ENCODE results near the gene MAGI2. TPM values are rescaled to one million over a fixed set of nuclear protein-coding genes. Genes with fewer than 3 reads are reported as not detected.

The MAGI2 gene
- polyA plus RNA-seq, 1 donor: 2.6 TPM

DNA sequence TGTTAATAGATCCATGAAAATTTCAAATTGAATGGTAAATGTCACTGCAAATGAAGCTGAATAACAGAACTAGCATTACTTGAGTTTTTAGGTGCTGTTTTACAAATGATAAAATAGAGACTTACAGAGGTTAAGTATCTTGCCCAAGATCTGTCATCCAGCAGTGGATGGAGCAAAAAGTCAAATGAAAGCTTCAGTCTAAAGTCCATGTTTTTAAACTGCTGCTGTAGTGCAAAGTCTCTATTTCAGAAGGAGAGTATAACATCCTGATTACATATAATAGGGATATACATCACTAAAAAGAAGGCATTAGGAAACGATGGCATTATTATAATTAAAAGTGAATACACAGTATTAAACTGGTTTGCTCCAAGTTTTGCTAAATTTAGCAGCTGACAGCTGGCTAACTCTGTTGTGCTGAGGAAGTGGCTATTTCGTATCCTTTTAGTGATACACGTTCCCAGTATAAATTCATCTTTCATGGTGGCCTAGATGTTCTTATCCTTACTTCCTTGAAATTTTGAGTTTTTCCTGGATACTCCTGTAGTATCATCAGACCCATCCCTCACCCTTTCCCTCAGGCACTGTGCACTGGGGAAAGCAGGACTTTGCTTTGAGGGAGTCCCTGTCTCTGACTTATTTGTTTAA, 603.2 kb downstream of the MAGI2 start:
- Histone ChIP-seq H3K36me3 (ENCODE audit: control insufficient read depth, insufficient read depth, low read length) (no peaks in the 10 kb centered on the region), H3K4me3 (ENCODE audit: low read length) (no peak overlapping the region), H3K27ac (ENCODE audit: low read length) (no peak overlapping the region), H3K27me3 (ENCODE audit: control insufficient read depth, insufficient read depth, low read length) (no peaks in the 10 kb centered on the region), H3K4me1 (ENCODE audit: control insufficient read depth, insufficient read depth, low read length) (no peaks in the 10 kb centered on the region), H3K9me3 (ENCODE audit: control insufficient read depth, low read depth, low read length) (no peaks in the 10 kb centered on the region)
- DNase-seq: no peak
- 47% methylated on average over 2 of the region's 3 CpGs for WGBS (ENCODE audit: insufficient coverage, low lambda C conversion rate)

DNA sequence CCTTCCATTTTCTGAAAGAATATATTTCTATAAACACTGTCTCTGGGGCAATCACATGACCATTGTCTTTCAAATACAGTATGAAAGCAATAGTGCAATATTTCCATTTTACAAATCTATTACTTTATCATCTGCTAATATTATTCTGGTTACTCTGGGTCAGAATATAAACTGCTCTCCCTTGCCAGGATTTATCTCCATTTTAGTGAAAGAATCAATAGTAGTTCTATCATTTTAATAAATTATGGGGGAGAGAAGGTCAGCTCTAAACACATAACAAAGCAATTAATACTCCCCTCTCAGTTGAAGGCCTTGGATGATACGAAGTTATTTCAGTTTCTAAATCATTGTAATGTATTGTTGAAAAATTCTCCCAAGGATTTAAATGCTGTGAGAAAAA, 608.3 kb downstream of the MAGI2 start:
- Histone ChIP-seq H3K9me3 (ENCODE audit: control insufficient read depth, low read depth, low read length) (no peaks in the 10 kb centered on the region), H3K27ac (ENCODE audit: low read length) (no peak overlapping the region)

DNA sequence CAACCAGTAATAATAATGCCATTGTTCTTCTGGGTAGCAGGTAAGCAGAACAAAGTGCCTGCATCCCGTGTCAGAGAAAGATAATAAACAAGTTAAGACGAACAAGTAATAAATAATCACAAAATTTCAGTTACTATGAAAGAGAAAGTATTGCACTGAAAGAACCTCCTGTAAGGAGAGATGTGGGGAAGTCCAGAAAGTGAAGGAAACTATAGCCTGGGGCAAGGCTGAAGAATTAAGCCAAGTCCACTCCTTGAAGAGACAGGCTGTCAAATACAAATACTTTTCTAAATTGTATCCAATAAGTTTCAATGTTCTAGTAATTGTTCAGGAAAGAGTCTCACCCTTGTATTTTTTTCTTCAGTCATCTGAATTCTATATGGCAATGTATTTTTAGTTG, 611.4 kb downstream of the MAGI2 start:
- Histone ChIP-seq H3K4me1 (ENCODE audit: control insufficient read depth, insufficient read depth, low read length) (no peaks in the 10 kb centered on the region), H3K36me3 (ENCODE audit: control insufficient read depth, insufficient read depth, low read length) (no peaks in the 10 kb centered on the region), H3K9me3 (ENCODE audit: control insufficient read depth, low read depth, low read length) (no peaks in the 10 kb centered on the region), H3K27ac (ENCODE audit: low read length) (no peak overlapping the region), H3K27me3 (ENCODE audit: control insufficient read depth, insufficient read depth, low read length) (no peaks in the 10 kb centered on the region), H3K4me3 (ENCODE audit: low read length) (no peak overlapping the region)
- WGBS (ENCODE audit: insufficient coverage, low lambda C conversion rate): 42% methylated on average over 2 of the region's 2 CpGs
- DNase-seq: no peak

More for the DNA sequence above, 608.3 kb downstream of the MAGI2 start:
- Histone ChIP-seq H3K27me3 (ENCODE audit: control insufficient read depth, insufficient read depth, low read length) (no peaks in the 10 kb centered on the region), H3K4me1 (ENCODE audit: control insufficient read depth, insufficient read depth, low read length) (no peaks in the 10 kb centered on the region), H3K4me3 (ENCODE audit: low read length) (no peak overlapping the region), H3K36me3 (ENCODE audit: control insufficient read depth, insufficient read depth, low read length) (no peaks in the 10 kb centered on the region)
- WGBS (ENCODE audit: insufficient coverage, low lambda C conversion rate): 56% methylated on average over 1 of the region's 1 CpG
- DNase-seq: no peak

DNA sequence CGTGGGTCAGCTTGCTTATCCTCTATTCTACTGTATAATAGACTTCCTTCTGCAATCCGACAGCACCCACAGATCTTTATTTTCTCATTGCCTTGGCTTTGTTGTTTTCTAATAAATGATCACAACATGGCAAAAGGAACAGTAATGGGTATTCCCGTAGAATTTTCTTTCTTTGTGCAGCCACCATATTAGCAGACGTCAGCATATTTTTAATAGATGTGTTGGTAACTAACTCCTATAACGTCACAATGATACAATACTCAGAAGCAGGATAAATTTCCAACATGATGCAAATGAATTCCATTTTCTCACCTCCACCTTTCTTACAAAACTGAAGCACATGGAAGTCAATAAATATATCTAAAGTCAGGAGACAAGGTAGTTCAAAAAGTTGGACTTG, 617.6 kb downstream of the MAGI2 start:
- no CpG with 5 or more reads among the region's 5 CpGs for WGBS (ENCODE audit: insufficient coverage, low lambda C conversion rate)
- DNase-seq: no peak
- no peak overlapping the region for H3K4me3 ChIP-seq (ENCODE audit: low read length)
- no peak overlapping the region for H3K27ac ChIP-seq (ENCODE audit: low read length)
- no peaks in the 10 kb centered on the region for H3K9me3 ChIP-seq (ENCODE audit: control insufficient read depth, low read depth, low read length)
- no peaks in the 10 kb centered on the region for H3K36me3 ChIP-seq (ENCODE audit: control insufficient read depth, insufficient read depth, low read length)
- H3K4me1 ChIP-seq (ENCODE audit: control insufficient read depth, insufficient read depth, low read length): no peaks in the 10 kb centered on the region
- H3K27me3 ChIP-seq (ENCODE audit: control insufficient read depth, insufficient read depth, low read length): no peaks in the 10 kb centered on the region

DNA sequence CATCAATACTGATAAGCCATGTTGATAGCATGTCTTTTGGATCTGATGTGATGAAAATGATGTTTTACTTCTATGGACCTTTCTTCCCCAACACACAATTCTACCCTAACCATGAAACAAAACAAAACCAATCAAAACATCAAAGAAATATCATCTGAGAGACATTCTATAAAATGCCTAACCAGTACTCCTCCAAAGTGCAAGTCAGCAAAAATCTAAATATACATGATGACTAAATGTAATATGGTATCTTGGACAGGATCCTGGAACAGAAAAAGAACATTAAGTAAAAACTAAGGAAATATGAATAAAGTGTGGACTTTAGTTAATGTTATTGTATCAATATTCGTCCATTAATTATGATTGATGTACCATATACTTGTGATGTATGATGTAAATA, 625.1 kb downstream of the MAGI2 start:
- Histone ChIP-seq H3K4me1 (ENCODE audit: control insufficient read depth, insufficient read depth, low read length) (no peaks in the 10 kb centered on the region), H3K27me3 (ENCODE audit: control insufficient read depth, insufficient read depth, low read length) (no peaks in the 10 kb centered on the region), H3K4me3 (ENCODE audit: low read length) (no peak overlapping the region), H3K9me3 (ENCODE audit: control insufficient read depth, low read depth, low read length) (no peaks in the 10 kb centered on the region), H3K27ac (ENCODE audit: low read length) (no peak overlapping the region), H3K36me3 (ENCODE audit: control insufficient read depth, insufficient read depth, low read length) (no peaks in the 10 kb centered on the region)
- 71% methylated on average over 1 of the region's 1 CpG for WGBS (ENCODE audit: insufficient coverage, low lambda C conversion rate)
- DNase-seq: no peak

DNA sequence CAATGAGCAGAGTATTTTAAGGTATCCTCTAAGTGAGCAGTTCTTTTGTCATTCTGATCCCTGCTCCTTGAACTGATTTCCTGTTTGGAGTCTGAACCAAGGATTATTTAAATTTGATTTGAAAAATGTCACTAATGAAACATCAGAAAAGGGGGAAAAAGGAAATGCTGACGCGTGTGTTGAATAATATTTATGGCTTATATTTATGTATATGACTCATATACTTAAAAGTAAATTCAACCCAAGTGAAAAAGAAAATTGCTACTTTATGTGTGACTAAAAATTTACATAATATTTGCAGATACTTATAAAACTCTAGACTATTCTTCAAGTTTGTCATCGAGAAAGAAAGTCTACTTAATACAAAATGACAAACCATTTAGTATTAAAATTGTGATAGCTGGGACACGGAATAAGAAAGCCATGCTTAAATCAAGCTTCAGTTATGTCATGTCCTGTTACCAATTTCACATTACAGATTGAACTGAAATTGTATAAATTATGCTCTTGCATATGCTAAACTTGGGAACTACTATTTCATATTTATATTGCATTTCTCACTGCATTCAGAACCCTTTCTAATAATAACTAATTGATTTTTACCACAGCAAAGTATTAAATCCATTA, 649.9 kb downstream of the MAGI2 start:
- H3K9me3 ChIP-seq (ENCODE audit: control insufficient read depth, low read depth, low read length): no peaks in the 10 kb centered on the region
- no peaks in the 10 kb centered on the region for H3K27me3 ChIP-seq (ENCODE audit: control insufficient read depth, insufficient read depth, low read length)
- DNase-seq: no peak
- H3K27ac ChIP-seq (ENCODE audit: low read length): no peak overlapping the region
- H3K4me1 ChIP-seq (ENCODE audit: control insufficient read depth, insufficient read depth, low read length): no peaks in the 10 kb centered on the region
- no peak overlapping the region for H3K4me3 ChIP-seq (ENCODE audit: low read length)
- 85% methylated on average over 4 of the region's 4 CpGs for WGBS (ENCODE audit: insufficient coverage, low lambda C conversion rate)
- H3K36me3 ChIP-seq (ENCODE audit: control insufficient read depth, insufficient read depth, low read length): no peaks in the 10 kb centered on the region

DNA sequence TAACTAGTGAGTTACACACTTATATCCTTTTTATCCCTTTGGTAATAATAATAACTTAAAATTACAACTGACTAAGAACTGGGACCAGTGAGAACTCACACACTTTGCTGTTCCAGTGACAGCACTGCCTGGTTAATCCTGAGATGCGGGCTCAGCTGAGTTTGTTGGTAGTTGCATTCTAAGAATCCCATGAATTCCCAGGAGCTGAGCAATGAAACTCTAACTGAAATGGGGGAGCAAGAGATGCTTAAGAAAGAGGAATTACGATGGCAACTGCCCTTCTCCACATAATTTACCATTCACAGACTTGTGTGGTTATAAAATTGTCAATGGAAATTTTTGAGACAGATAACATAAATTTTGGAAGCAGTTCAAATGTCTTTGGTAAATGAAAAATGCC, 659.4 kb downstream of the MAGI2 start:
- WGBS (ENCODE audit: insufficient coverage, low lambda C conversion rate): 0% methylated on average over 1 of the region's 2 CpGs
- Histone ChIP-seq H3K4me3 (ENCODE audit: low read length) (no peak overlapping the region), H3K27ac (ENCODE audit: low read length) (no peak overlapping the region), H3K36me3 (ENCODE audit: control insufficient read depth, insufficient read depth, low read length) (no peaks in the 10 kb centered on the region), H3K4me1 (ENCODE audit: control insufficient read depth, insufficient read depth, low read length) (no peaks in the 10 kb centered on the region), H3K27me3 (ENCODE audit: control insufficient read depth, insufficient read depth, low read length) (no peaks in the 10 kb centered on the region), H3K9me3 (ENCODE audit: control insufficient read depth, low read depth, low read length) (no peaks in the 10 kb centered on the region)
- DNase-seq: no peak

DNA sequence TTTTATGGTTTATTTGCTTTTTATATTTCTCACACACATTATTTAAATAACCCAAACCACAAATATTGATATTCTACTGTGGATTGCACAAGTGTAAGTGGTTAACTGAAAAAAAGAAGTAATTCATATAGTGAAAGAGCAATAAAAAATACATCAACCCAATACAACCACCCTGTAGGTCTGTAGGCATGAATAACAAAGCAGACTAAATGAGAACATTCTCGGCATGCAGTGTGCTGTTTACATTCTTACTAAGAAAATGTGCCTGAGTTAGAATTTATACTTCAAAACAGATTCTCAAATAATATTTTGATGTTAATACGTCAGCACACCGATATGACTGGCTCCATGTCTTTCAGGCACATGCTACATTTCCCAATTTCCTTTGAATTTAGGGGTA, 660.8 kb downstream of the MAGI2 start:
- Histone ChIP-seq H3K36me3 (ENCODE audit: control insufficient read depth, insufficient read depth, low read length) (no peaks in the 10 kb centered on the region), H3K4me1 (ENCODE audit: control insufficient read depth, insufficient read depth, low read length) (no peaks in the 10 kb centered on the region), H3K9me3 (ENCODE audit: control insufficient read depth, low read depth, low read length) (no peaks in the 10 kb centered on the region), H3K27ac (ENCODE audit: low read length) (no peak overlapping the region), H3K4me3 (ENCODE audit: low read length) (no peak overlapping the region), H3K27me3 (ENCODE audit: control insufficient read depth, insufficient read depth, low read length) (no peaks in the 10 kb centered on the region)
- no CpG with 5 or more reads among the region's 3 CpGs for WGBS (ENCODE audit: insufficient coverage, low lambda C conversion rate)
- DNase-seq: no peak

DNA sequence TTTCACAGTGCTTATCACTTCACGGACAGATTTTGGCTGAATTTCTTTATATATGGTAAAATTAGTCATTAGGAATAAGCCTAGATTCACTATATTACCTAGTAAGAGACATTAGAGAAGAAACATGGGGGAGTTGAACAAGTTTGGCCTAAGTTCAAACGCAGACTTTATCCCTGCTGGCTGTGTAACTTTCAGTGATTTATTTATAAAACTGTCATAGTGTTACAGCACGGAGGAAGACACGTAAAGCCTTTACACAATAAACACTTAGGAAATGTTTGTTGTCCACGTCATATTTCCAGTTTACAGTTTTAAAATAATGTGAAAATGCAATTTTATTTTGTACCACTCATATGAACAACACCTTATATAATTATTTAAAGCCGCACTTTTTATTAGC, 661.5 kb downstream of the MAGI2 start:
- no peaks in the 10 kb centered on the region for H3K4me1 ChIP-seq (ENCODE audit: control insufficient read depth, insufficient read depth, low read length)
- H3K36me3 ChIP-seq (ENCODE audit: control insufficient read depth, insufficient read depth, low read length): no peaks in the 10 kb centered on the region
- H3K4me3 ChIP-seq (ENCODE audit: low read length): no peak overlapping the region
- H3K9me3 ChIP-seq (ENCODE audit: control insufficient read depth, low read depth, low read length): no peaks in the 10 kb centered on the region
- DNase-seq: no peak
- 90% methylated on average over 3 of the region's 6 CpGs for WGBS (ENCODE audit: insufficient coverage, low lambda C conversion rate)
- no peaks in the 10 kb centered on the region for H3K27me3 ChIP-seq (ENCODE audit: control insufficient read depth, insufficient read depth, low read length)
- H3K27ac ChIP-seq (ENCODE audit: low read length): no peak overlapping the region

DNA sequence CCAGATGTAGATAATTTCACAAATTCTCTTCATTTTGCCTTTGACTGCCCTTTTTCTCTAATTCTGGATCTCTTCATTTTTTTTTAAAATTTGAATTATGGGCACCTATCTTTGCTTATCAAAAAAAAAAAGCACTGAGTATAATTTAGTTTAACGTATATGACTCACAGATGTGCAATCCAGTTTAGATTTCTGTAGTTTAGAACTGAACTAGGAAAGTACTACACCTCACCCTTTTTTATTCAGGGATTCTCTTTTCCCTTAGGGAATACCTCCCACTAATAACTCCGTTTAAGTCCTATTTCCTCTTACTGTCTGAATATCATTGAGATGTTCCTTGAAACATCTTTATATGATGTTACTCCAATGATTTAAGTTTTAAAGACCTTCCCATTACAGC, 665.0 kb downstream of the MAGI2 start:
- WGBS (ENCODE audit: insufficient coverage, low lambda C conversion rate): no CpG with 5 or more reads among the region's 2 CpGs
- no peaks in the 10 kb centered on the region for H3K9me3 ChIP-seq (ENCODE audit: control insufficient read depth, low read depth, low read length)

DNA sequence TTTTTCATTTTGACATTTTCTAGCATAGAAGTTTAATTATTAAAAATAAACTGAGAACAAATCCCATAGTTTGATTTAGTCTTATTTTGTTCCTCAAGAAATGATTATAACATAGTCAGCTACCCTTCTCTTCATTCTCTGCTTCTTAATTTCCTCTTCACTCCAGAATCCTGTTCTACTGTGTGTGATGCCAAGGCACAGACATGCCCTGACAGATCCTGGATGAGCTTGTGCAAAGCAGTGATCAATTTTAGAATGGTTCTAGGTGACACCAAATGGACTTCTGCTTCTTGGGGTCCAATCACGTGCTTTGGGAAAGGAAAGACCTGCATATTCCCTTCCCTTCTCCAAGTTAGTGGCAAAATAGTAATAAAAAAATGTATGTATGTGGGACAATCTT, 665.6 kb downstream of the MAGI2 start:
- Histone ChIP-seq H3K9me3 (ENCODE audit: control insufficient read depth, low read depth, low read length) (no peaks in the 10 kb centered on the region), H3K36me3 (ENCODE audit: control insufficient read depth, insufficient read depth, low read length) (no peaks in the 10 kb centered on the region), H3K27ac (ENCODE audit: low read length) (no peak overlapping the region), H3K4me1 (ENCODE audit: control insufficient read depth, insufficient read depth, low read length) (no peaks in the 10 kb centered on the region), H3K27me3 (ENCODE audit: control insufficient read depth, insufficient read depth, low read length) (no peaks in the 10 kb centered on the region), H3K4me3 (ENCODE audit: low read length) (no peak overlapping the region)
- WGBS (ENCODE audit: insufficient coverage, low lambda C conversion rate): no CpG with 5 or more reads among the region's 1 CpG
- no peak for DNase-seq

More for the DNA sequence above, 665.0 kb downstream of the MAGI2 start:
- H3K27me3 ChIP-seq (ENCODE audit: control insufficient read depth, insufficient read depth, low read length): no peaks in the 10 kb centered on the region
- no peak overlapping the region for H3K27ac ChIP-seq (ENCODE audit: low read length)
- no peaks in the 10 kb centered on the region for H3K36me3 ChIP-seq (ENCODE audit: control insufficient read depth, insufficient read depth, low read length)
- no peak overlapping the region for H3K4me3 ChIP-seq (ENCODE audit: low read length)
- no peaks in the 10 kb centered on the region for H3K4me1 ChIP-seq (ENCODE audit: control insufficient read depth, insufficient read depth, low read length)
- no peak for DNase-seq
